Measurements from ENCODE around the gene STARD8.
"Not testable (repeated sequence)": the region's sequence is repeated elsewhere in the genome, so short reads cannot be mapped to it uniquely, and the experiment has no call there.

STARD8 gene

GRCh38 chrX:68658530-68658929 is 11.1 kb downstream of the STARD8 start:
- DNase-seq, result no peak

- DNase-seq, result no peak
These were observed 11.9 kb downstream of the STARD8 start for GRCh38 chrX:68659385-68659784.

DNA sequence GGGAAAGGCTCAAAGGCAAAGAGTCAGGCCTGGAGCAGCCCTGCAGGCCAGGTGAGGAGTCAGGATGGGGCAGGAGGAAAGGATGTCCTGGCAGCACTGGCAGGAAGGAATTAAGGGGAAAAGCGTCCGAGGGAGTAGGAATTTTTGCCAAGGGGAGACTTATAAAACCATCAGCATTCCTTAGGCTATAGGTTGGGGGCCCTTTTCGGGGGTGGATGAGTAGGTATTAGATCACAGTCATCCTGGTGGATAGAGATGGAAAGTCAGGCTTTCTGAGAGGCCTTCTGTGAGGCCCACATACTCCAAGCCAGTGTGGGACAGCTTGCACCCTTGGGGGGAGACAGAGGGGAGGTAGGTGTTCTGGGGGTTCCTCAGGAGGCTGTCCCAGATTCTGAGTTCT is 12.3 kb downstream of the STARD8 start:
- no peak for DNase-seq

DNA sequence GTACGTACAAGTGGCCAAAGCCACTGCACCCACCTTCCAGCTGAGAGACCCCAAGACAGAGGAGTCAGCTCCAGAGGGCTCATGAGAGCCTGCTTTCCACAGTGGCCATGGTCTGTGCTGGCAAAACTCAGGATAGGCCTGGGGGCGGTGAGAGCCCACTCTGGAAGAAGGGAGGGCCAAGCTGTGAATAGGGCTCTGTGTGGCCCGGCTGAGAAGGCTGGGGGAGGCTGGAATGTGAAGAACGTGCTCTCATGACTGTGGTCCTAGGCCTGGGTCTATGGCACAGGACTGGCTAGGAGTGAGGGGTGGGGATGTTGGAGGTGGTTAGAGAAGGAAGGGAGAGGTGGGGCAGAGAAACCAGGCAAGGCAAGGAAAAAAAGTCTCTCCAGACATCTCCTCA is 13.3 kb downstream of the STARD8 start:
- DNase-seq, result no peak

GRCh38 chrX:68665502-68665901 is 18.0 kb downstream of the STARD8 start:
- DNase-seq, result no peak

- no peak for DNase-seq
These were observed 19.1 kb downstream of the STARD8 start for GRCh38 chrX:68666580-68666979.

DNA sequence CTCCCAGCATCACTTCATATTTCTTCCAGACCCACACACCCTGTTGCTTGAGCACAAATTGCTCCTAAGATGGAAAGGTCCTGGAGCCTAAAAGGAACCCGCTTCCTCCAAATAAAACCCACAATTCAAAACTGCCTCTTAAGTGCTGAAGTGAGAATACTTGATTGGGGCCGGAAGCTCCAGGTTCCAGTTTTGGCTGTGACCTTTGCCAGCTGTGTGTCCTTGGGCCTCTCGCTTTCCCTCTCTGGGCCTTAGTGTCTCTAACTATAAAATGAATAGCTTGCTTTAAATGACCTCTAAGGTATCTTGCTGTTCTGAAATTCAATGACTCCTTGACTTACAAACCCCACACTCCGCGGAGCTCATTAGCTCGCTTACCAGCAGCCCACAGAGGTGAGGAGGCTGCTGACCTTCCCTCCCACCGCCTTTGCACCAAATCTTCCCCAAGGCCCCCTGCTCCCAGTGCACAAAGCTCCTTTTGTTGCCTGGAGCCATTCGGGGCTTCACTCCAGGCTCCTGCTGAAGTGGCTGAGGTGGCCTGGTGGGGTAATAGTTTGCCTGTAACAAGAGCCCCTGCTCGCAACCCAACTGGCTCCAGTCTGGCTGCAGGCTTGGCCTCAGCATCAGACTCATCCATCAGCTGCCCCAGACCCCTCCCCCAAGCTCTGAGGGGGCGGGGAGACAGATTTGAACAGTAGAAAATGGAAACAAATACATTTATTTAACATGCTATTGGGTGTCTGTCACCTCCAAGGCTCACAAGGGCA is 21.8 kb downstream of the STARD8 start:
- DNase-seq, result no peak

GRCh38 chrX:68669871-68670270 is 22.4 kb downstream of the STARD8 start:
- DNase-seq, result no peak

GRCh38 chrX:68671221-68671620 is 23.8 kb downstream of the STARD8 start:
- DNase-seq, result no peak

GRCh38 chrX:68672581-68673318 is 25.3 kb downstream of the STARD8 start:
- no peak for DNase-seq

DNA sequence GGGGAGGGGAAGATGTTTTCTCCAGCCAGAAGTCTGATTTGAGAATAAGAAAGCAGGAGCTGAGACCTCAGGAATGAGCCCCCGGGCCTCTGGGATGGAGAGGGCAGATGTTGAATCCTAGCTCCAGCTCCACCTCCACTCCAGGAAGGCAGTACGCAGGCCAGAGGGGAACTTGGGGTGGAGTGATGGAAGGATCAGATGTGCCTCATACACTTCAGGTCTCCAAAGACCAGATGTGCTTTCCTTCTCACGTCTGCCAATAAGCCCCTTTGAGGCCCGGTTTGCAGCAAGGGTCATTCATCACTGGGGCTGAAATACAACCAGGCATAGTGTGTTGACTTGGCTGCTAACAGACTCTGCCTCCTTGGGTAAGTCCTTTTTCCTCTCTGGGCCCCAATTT is 28.1 kb downstream of the STARD8 start:
- no peak for DNase-seq

DNA sequence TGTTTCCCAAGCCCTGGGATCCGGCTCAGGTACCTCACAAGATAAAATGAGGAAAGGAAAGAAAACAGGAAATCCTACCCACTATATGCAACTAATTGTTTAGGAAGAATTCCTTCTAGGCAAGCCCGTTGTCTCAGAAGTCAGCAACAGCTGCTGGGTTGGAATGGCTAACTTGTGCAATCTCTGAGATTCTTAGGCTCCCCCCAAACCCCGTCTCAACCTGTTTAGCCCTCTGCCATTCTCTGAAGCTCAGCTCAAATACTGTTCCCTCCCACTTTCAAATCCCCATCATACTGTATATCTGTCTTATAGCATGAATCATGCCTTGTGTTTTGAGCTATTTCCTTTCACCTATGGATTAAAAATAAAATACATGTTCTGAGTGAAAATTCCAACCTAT is 28.9 kb downstream of the STARD8 start:
- no peak for DNase-seq

- no peak for DNase-seq
These were observed 30.5 kb downstream of the STARD8 start for GRCh38 chrX:68677998-68678397.

DNA sequence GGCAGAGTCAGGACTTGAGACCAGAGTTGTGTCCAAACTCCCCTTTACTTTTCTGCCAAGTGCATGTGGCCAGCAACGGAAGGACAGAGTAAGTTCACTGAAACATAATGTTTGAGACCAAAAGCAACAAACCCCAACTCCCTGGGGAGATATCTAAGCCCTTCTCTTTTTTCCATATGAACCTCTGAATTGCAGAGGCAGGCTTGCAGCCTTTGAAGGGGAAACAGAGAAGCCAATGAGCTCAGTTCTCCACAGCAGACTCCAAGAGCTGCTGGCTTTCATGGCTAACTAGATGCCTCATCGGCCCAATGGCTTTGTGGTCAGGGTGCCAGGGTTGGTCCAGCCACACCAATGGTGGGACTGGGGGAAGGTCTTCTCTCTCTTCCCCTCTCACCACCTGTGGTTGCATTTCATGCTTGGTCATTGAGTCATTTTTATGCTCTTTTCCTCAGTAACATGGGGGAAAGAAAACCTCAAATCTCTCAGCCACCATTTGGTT is 34.0 kb downstream of the STARD8 start:
- DNase-seq, result no peak

DNA sequence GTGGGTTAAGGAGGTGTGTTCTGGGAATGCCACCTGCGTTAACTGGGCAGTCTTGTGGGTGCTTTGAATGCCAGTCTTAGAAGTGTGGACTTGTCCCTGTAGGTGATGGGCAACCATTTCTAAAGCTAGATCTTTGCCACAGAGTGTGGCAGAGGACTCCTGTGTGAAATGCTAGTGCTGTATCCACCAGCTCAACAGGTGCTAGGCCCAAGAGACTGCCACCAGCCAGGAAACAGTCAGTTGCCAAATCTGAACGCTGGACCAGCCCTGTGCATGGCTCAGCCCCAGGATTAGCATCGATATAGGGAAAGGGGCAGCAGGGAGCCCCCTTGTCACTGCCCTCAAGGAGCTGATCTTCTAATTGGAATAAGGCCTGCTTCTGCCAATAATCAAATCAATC is 35.3 kb downstream of the STARD8 start:
- DNase-seq, result no peak

GRCh38 chrX:68683580-68683979 is 36.1 kb downstream of the STARD8 start:
- DNase-seq, result no peak

- no peak for DNase-seq
These were observed 36.9 kb downstream of the STARD8 start for GRCh38 chrX:68684291-68684918.

DNA sequence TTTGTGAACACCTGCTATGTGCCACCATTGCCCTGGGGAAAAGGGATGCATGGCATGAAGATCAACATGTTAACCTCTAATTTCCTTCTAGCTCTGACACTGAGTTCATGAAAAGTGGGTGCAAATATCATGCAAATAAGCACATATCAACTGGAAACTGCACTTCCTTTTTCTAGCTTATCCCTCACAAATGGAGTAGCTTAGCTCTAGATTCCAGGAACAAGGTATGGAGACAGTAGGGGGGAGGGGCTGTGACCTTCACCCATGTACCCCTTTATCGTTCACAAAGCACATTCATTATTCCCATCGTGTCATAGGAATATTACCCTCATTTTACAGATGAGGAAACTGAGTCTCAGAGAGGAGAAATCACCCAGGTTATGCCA is 37.4 kb downstream of the STARD8 start:
- no peak for DNase-seq

DNA sequence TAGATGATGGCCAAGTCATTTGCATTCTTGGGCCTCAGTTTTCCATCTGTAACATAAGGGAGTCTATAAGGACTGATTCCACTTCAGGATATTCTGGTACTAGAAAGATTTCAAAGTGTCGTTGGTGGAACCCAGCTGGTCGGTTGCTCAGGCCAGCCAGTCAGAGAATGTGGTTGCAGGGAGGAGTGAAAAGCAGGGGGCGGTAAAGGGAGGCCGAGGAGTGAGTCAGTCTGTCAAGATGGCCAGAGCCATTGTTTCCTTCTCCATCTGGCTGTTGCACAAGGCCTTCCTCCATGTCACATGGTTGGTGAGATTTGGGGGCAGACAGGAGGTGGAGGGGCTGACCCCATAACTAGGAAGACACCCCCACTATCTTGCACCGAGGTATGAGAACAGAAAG is 38.2 kb downstream of the STARD8 start:
- DNase-seq, result no peak

DNA sequence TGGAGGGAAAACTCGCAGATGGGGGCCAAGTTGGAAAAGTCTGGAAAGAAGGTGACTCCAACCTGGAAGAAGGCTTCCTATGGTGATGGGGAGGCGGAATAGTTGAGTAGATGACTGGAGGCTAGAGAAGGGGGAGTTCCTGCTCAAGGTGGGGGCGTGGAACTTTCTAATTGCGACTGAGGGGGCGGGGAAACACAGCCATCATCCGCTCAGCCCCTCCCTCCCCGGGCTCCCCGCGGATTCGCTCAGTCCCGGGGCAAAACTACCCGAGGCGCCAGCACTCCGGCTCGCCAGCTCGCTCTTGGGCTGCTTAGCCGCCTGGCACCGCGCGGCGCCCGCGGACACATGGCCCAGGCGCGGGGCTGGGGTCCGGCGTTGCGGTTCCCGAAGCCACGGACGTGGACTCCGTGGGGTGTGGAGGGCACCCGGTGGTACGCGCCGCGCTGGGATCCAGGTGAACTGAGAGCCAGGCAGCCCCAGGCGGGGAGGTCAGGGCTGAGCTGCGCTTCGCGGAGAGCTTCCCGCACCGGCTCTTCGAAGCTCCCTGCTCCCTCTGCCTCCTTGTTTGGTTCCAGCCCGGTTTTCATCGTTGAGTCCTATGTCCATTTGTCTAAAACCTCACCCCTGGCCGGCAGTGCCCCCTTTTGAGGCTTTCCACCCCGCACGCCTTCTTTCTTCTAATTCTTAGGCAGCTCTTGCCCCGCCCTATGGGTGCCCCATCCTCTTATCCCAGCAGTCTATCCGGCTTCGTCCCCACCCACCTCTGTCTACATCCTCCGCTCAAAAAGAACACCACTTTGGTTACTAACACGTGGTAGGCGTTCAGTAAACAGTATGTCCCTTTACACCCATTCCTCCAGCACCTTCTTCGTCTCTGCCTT is 38.9 kb downstream of the STARD8 start:
- DNase-seq, result no peak

DNA sequence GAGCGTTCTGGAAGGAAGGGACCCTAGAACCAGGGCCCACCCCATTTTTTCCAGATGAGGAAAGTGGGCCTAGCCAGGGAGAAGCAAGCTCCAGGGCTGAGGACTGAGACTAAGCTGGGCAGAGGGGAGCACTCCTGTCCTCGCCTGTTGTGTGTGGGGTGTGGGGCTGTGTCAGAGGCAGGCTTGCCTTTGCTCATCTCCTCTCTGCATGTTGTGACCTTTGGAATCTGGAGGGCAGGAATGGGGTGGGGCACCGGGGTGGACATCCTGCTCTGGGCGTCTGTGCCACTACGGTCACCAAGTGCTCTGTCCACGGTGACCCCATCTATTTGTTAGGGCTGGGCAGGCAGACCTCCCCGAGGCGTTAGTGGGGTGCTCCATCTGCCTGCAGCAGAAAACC is 41.5 kb downstream of the STARD8 start:
- DNase-seq, result not testable (repeated sequence)

DNA sequence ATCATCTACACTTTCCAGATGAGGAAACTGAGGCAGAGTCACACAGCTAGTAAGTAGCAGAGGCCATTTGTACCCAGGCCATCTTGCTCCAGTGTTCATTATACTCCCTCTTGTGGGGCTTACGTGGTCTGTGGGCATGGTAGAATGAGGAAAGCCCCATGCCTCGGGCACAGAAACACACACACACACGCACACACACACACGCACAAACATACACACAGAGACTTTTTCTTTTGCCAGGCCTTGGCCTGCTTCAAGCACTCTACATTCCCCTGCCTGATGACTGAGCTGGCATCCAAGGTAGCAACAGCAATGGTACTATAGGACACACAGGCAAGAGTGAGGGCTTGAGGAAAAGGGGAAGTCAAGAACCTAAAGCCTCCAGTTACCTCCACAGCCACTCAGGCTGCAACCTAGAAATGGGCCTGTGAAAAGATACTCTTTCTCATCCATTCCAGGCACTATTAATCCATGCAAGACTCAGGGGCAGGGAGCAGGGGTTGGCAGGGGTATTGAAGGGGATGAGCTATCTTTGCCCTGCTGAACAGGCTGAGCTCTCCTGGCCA is 43.6 kb downstream of the STARD8 start:
- no peak for DNase-seq

- DNase-seq, result no peak
These were observed 44.5 kb downstream of the STARD8 start for GRCh38 chrX:68691921-68692320.
